AG09309 (cell line): ENCODE data around the gene FRG1.
A peak's percentile ranks its signal among the peaks of the same experiment; 100 is the strongest.
"Not testable (repeated sequence)": the region's sequence is repeated elsewhere in the genome, so short reads cannot be mapped to it uniquely, and the experiment has no call there.

Experiments
- DNase-seq: peaks from one replicate; pipeline ENCODE4 v3.0.0-alpha.2; 2010; ENCODE audit warnings: low read depth
- H3K4me3 ChIP-seq: 2 replicates; pipeline ENCODE4 v1.5.1; 2011; ENCODE audit warnings: mild to moderate bottlenecking, low read depth, low read length, moderate library complexity; ENCODE audit not compliant: control insufficient read depth
- TF ChIP-seq, protein P1 (sequence below): IDR thresholded peaks from 2 replicates; pipeline ENCODE4 v1.5.1; 2011; ENCODE audit warnings: mild to moderate bottlenecking, low read depth, low read length, inconsistent platforms; ENCODE audit not compliant: insufficient read depth, control insufficient read depth; ENCODE audit errors: missing control alignments

The FRG1 gene

DNA sequence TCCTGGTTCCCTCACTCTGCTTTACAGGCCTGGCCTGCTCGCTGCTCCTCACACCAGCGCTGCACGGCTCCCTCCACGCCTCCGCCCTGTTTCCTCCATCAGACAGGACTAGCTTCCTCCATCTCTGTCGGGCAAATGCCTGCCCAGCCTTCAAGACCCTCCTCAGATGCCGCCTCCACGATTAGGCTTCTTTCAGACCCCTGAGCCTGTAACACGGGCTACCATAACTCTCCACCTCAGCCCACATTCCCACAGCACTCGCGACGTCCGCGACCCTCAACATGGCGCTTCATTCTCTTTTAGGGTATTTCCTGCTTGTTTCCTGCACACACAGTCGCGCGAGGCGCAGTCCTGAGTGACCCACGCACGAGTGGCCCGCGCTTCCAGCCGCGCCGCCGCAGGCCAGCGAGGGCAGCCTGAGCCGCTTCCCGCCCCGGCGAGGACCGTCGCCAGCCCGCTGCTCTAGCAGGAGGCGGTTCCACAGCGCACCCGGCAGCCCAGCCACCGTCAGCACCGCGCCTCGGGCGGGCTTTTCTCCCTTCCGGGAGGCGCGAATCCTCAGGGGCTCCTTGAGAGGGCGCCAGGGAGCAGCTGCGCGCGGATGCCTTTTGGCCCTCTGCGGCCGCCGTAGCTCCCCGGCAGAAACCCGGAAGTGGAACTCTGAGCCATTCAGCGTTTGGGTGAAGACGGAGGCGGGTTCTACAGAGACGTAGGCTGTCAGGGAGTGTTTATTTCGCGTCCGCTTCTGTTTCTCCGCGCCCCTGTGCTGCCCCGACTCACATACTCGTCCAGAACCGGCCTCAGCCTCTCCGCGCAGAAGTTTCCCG is at the start of gene FRG1:
FRG1 (plus strand) TSS at position 695 of the 827 bp plus-strand sequence. CDS start 138 bp downstream, outside the sequence.
- peak within 1 kb of the TSS; percentile 82 for H3K4me3 ChIP-seq
- TF ChIP-seq, protein P1, sequence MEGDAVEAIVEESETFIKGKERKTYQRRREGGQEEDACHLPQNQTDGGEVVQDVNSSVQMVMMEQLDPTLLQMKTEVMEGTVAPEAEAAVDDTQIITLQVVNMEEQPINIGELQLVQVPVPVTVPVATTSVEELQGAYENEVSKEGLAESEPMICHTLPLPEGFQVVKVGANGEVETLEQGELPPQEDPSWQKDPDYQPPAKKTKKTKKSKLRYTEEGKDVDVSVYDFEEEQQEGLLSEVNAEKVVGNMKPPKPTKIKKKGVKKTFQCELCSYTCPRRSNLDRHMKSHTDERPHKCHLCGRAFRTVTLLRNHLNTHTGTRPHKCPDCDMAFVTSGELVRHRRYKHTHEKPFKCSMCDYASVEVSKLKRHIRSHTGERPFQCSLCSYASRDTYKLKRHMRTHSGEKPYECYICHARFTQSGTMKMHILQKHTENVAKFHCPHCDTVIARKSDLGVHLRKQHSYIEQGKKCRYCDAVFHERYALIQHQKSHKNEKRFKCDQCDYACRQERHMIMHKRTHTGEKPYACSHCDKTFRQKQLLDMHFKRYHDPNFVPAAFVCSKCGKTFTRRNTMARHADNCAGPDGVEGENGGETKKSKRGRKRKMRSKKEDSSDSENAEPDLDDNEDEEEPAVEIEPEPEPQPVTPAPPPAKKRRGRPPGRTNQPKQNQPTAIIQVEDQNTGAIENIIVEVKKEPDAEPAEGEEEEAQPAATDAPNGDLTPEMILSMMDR: peak; percentile 96
- peak; percentile 84 for DNase-seq

GRCh38 chr4:189897667-189898066 is 43.0 kb upstream of the FRG1 start:
- DNase-seq: no peak
- TF ChIP-seq, protein P1: no peak
- no peak overlapping the region for H3K4me3 ChIP-seq

- H3K4me3 ChIP-seq, DNase-seq: not testable (repeated sequence)
Observed at GRCh38 chr4:189899481-189900015, 41.1 kb upstream of the FRG1 start.

DNA sequence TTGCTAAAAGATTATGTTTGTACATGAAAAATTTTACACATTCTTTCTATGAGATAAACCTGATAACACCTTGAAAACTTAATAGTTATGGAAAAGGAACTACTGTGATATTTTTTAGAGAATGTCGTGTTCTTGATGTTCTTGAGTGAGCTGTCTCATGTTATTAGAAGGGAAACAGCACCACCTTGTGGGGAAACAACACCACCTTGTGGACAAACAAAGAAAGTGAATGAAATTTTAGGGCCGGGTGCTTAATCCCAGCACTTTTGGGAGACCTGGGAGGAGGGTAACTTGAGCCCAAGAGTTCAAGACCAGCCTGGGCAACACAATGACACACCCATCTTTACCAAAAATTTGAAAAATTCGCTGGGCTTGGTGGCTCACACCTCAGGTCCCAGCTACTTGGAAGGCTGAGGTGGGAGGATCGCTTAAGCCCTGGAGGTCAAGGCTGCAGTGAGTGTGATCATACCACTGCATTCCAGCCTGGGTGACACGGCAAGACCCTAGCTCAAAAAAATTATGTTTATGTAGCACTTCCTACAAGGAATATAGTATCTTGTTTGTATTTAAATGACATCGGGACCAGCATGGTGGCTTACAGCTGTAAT is 36.1 kb upstream of the FRG1 start:
- H3K4me3 ChIP-seq: not testable (repeated sequence)
- peak; percentile 23 for DNase-seq
- TF ChIP-seq, protein P1: peak; percentile 72

GRCh38 chr4:189912170-189912569 is 28.5 kb upstream of the FRG1 start:
- DNase-seq: no peak
- no peak overlapping the region for H3K4me3 ChIP-seq
- TF ChIP-seq, protein P1: peak; percentile 44

GRCh38 chr4:189917161-189917891 is 23.3 kb upstream of the FRG1 start:
- H3K4me3 ChIP-seq: no peak overlapping the region
- no peak for DNase-seq
- TF ChIP-seq, protein P1: no peak
